Adrenal gland (tissue), 12 donors: Measurements from ENCODE around the gene CAMKMT. TPM values are rescaled to one million over a fixed set of nuclear protein-coding genes. Genes with fewer than 3 reads are reported as not detected.

ENCODE experiments used
- DNase-seq, 7 donors: peaks; one replicate each; pipeline ENCODE4 v3.0.0-alpha.2; 2019 to 2020
- H3K27ac ChIP-seq, 5 donors: fragments of 200-600 bp; sonication (generic) in 4 of 5; 1 replicate in 3 of 5; 2 replicates in 2 of 5; pipeline versions ENCODE4 v1.5.1 to v1.8.0; 2016 to 2020; ENCODE audit warnings: mild to moderate bottlenecking in 1 of 5
- H3K27me3 ChIP-seq: fragments of 200-600 bp; 2 replicates; pipeline ENCODE4 v1.8.0; 2021
- H3K36me3 ChIP-seq, 2 donors: fragments of 200-600 bp; replicated peaks in 1 of 2; 1 replicate in 1 of 2; 2 replicates in 1 of 2; pipeline versions ENCODE4 v1.5.1 to v1.8.0; 2018 to 2022
- H3K4me1 ChIP-seq, 2 donors: fragments of 200-600 bp; replicated peaks in 1 of 2; 1 replicate in 1 of 2; 2 replicates in 1 of 2; pipeline versions ENCODE4 v1.5.1 to v1.8.0; 2018 to 2021
- H3K4me3 ChIP-seq, 4 donors: fragments of 200-600 bp; sonication (generic) in 3 of 4; one replicate each; pipeline ENCODE4 v1.5.1; 2016 to 2018
- H3K9me3 ChIP-seq, 3 donors: fragments of 200-600 bp; sonication (generic) in 1 of 3; replicated peaks in 1 of 3; 1 replicate in 2 of 3; 2 replicates in 1 of 3; pipeline versions ENCODE4 v1.5.1 to v1.8.0; 2016 to 2021
- POLR2A ChIP-seq, 2 donors: fragments of 450-650 bp; IDR thresholded peaks; one replicate each; pipeline ENCODE4 v1.6.1; 2017; ENCODE audit warnings: antibody characterized with exemption in 2 of 2, mild to moderate bottlenecking in 2 of 2, moderate library complexity in 1 of 2
- WGBS, 4 donors: extraction: QIAGEN DNeasy Blood & Tissue Kit in 2 of 4; methylation state at CpG; one replicate each; pipeline versions ENCODE4 v1.1.5 to v1.1.7; 2013 to 2017; 5-methylcytosine and 5-hydroxymethylcytosine counted together
- intact Hi-C, 2 donors: fragments of 100-400 bp; cut with DNase I; formaldehyde crosslinking; loops; one replicate each; pipeline versions ENCODE4 v1.14.1 to v1.15.0; 2022 to 2023
- polyA plus RNA-seq, 3 donors: library from polyadenylated mRNA; stranded (reverse); fragments of 200-250 nt in 2 of 3; fragments of 350-450 nt in 1 of 3; fragmentation: Illumina TruSeq in 1 of 3; extraction: RNeasy Lipid Tissue Mini Kit (QIAGEN cat#74804) in 1 of 3; gene quantifications; one replicate each; pipeline ENCODE4 v1.2.3, GENCODE V29; 2013 to 2014
- total RNA-seq, 9 donors: library from RNA; depleted of rRNA in 4 of 9; stranded (reverse); fragments of >200 nt in 4 of 9; fragments of 120-200 nt in 1 of 9; fragmentation: NEBNext Ultra II Directional in 1 of 9; extraction: Animal tissue kit (Norgen Biotek cat#: 25700) in 1 of 9; gene quantifications; one replicate each; pipeline versions ENCODE4 v1.1.0 to v1.2.4, GENCODE V29; 2013 to 2023
- TF ChIP-seq, protein P1 (sequence below), 6 experiments: fragments of 450-650 bp in 4 of 6; fragments of 200-600 bp in 2 of 6; sonication (generic) in 1 of 6; IDR thresholded peaks; 1 replicate in 5 of 6; 2 replicates in 1 of 6; pipeline versions ENCODE4 v1.5.1 to v1.8.0; 2016 to 2021; ENCODE audit warnings: antibody characterized with exemption in 6 of 6, mild to moderate bottlenecking in 2 of 6, moderate library complexity in 1 of 6
- donor health status: healthy with polysubstance abuse.
- donor health status: Bipolar disorder and iron deficiency.
- donor health status: DM: yes; HTN: yes; CAD: no.
- donor health status: DM: no; HTN: no; CAD: no.
- donor health status: DM: no; HTN: no; CAD: no.
- donor health status: DM: yes; HTN: yes; CAD: no.

Gene CAMKMT
- total and polyA plus RNA-seq, 12 donors: 2.6 to 14.0 (median 8.6) TPM

DNA sequence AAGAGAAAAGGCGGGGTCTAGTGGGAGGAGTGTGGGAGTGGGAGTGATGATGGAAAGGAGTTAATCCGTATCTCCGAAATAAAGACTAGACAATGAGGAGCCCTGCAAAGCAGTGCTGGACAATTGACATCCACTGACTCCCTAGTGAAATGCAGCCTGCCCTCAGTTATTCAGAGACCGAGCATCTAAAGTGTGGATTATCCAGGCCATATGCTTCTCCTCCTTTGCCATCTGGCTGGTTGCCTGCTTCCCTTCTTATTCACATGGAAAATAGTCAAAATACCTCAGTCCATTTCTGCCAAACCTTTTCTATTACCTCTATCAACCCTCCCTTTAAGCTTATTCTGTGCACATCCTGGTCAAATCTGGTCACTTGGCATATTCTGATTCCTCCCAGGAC is 291.0 kb downstream of the CAMKMT start:
- Histone ChIP-seq H3K27ac (no peak overlapping the region), H3K36me3 (no peaks in the 10 kb centered on the region), H3K4me1 (no peaks in the 10 kb centered on the region), H3K9me3 (no peaks in the 10 kb centered on the region), H3K4me3 (no peak overlapping the region), H3K27me3 (no peaks in the 10 kb centered on the region)
- no peak for TF ChIP-seq POLR2A (IDR thresholded peaks at IDR 0.05)
- TF ChIP-seq, protein P1, sequence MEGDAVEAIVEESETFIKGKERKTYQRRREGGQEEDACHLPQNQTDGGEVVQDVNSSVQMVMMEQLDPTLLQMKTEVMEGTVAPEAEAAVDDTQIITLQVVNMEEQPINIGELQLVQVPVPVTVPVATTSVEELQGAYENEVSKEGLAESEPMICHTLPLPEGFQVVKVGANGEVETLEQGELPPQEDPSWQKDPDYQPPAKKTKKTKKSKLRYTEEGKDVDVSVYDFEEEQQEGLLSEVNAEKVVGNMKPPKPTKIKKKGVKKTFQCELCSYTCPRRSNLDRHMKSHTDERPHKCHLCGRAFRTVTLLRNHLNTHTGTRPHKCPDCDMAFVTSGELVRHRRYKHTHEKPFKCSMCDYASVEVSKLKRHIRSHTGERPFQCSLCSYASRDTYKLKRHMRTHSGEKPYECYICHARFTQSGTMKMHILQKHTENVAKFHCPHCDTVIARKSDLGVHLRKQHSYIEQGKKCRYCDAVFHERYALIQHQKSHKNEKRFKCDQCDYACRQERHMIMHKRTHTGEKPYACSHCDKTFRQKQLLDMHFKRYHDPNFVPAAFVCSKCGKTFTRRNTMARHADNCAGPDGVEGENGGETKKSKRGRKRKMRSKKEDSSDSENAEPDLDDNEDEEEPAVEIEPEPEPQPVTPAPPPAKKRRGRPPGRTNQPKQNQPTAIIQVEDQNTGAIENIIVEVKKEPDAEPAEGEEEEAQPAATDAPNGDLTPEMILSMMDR (IDR thresholded peaks at IDR 0.05): no peak
- 91 to 97% (median 94%) methylated on average over 4 of the region's 4 CpGs for WGBS, 4 donors
- intact Hi-C loops: no loop called here
- no peak for DNase-seq

DNA sequence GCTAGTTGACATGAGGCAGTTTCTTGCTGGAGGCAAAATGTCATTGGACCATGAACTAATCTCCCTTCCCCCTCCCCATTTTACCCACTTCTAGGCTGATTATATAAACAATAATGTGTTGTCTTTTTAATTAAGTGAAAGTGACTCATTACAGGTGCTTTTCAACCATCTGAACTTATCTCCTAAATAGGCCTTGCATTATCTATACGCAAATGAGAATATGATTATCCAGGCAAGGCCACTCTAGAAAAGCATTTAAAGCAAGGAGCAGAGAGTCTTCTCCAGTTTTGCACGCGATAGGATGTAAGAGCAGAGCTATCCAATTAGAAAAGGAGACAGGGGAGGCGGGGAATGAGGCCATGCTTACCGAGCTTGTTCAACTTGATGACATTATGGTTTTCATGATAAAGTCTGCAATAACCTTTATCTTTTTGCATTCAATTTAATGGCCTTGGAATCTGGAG is 293.7 kb downstream of the CAMKMT start:
- 79 to 86% (median 84%) methylated on average over 5 of the region's 5 CpGs for WGBS, 4 donors
- DNase-seq: no peak
- H3K4me3 ChIP-seq: no peak overlapping the region
- no peaks in the 10 kb centered on the region for H3K36me3 ChIP-seq
- H3K27ac ChIP-seq: no peak overlapping the region
- H3K27me3 ChIP-seq: no peaks in the 10 kb centered on the region
- H3K4me1 ChIP-seq: no peaks in the 10 kb centered on the region
- no peaks in the 10 kb centered on the region for H3K9me3 ChIP-seq
- intact Hi-C loops: no loop called here
- TF ChIP-seq, protein P1 (IDR thresholded peaks at IDR 0.05): no peak
- TF ChIP-seq POLR2A (IDR thresholded peaks at IDR 0.05): no peak

DNA sequence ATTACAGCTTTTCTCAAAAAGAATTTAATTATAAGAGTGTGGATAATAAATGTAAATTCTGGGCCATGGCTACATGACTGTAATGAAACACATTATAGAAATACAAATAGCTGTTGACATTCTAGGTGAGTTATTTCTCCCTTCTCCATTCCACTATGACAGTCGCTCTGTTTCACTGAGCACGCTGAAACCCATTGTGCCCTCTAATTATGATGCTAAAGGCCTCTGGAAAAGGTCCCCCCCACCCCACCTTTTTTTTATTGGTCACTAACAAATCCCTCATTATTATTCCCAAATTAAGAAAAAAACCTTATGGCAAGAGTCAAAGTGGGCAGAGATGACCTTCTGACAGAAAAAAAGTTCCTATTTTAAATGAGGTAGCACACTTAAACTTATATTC is 294.7 kb downstream of the CAMKMT start:
- no peak for DNase-seq
- H3K27me3 ChIP-seq: no peaks in the 10 kb centered on the region
- intact Hi-C loops: no loop called here
- H3K27ac ChIP-seq: no peak overlapping the region
- 70 to 100% (median 71%) methylated on average over 2 of the region's 2 CpGs for WGBS, 4 donors
- no peaks in the 10 kb centered on the region for H3K4me1 ChIP-seq
- no peak overlapping the region for H3K4me3 ChIP-seq
- no peaks in the 10 kb centered on the region for H3K9me3 ChIP-seq
- H3K36me3 ChIP-seq: no peaks in the 10 kb centered on the region
- TF ChIP-seq, protein P1 (IDR thresholded peaks at IDR 0.05): no peak
- no peak for TF ChIP-seq POLR2A (IDR thresholded peaks at IDR 0.05)

DNA sequence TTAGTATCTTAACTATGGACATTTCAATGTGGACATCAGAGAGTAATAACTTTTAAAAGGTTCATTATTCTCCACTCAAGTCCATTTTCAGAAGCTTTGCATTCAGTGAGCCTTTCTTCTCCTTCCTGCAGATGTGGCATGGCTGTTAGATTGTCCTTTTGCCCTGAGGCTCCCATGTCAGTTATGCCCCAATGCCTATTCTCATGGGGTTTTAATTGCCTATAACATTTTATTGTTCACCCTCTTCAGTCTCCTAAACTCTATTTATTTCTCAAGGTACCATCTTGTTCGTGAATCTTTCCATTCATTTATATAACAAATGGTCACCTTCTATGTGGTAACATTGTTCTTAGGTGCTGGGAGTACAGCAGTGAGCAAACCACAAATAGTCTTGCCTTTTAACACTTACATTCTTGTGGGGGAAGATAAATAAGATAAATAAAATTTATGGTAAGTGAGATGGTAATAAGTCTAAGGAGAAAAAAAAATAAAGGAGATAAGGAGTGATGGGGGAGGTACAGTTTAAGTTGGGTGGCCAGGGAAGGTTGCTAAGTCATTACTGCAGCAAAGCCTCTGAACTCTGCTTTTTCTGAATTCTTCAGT is 301.8 kb downstream of the CAMKMT start:
- Histone ChIP-seq H3K36me3 (no peaks in the 10 kb centered on the region), H3K4me3 (no peak overlapping the region), H3K9me3 (no peaks in the 10 kb centered on the region), H3K27ac (no peak overlapping the region), H3K27me3 (no peaks in the 10 kb centered on the region), H3K4me1 (no peaks in the 10 kb centered on the region)
- no peak for DNase-seq
- TF ChIP-seq, protein P1 (IDR thresholded peaks at IDR 0.05): no peak
- 47 to 58% (median 53%) methylated on average over 1 of the region's 1 CpG for WGBS, 4 donors
- intact Hi-C loops: no loop called here
